ENCODE results near the gene DBH. TPM values are rescaled to one million over a fixed set of nuclear protein-coding genes. Genes with fewer than 3 reads are reported as not detected.

The DBH gene
- total and polyA plus RNA-seq, 2 donors (not counting 3 experiments of a cell fraction or from before 2014, with no cell fraction given): not detected

DNA sequence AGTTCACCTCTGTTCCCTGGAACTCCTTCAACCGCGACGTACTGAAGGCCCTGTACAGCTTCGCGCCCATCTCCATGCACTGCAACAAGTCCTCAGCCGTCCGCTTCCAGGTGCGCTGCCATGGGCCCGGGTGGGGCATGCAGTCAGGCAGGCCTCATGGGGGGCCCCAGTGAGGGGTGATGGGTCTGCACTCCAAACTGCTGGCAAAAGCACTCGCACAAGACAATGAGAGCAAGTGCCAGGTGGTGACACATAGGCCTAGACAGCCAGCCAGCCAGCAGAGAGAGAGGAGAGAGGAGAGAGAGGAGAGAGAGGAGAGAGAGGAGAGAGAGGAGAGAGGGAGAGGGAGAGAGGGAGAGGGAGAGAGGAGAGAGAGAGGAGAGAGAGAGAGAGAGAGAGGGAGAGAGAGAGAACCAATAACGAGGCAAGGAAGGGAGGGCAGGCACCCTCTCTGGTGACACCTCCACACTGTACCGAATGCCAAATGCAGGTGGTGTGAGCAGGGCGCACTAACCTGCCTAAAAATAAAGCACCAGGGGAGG lies 21.0 kb downstream of the DBH start:
- H3K27ac ChIP-seq (ENCODE audit: insufficient read depth, low read depth, low read length): no peak overlapping the region
- CTCF ChIA-PET: no interaction called here
- intact Hi-C loops (cut with micrococcal nuclease): no loop called here

More for the DNA sequence above, 21.0 kb downstream of the DBH start:
- H3K4me2 ChIP-seq (ENCODE audit: insufficient read depth, low read length): no peak overlapping the region
- no peak for DNase-seq (ENCODE audit: low read depth, low spot score)
- POLR2A ChIA-PET: no interaction called here
- H3K27me3 ChIP-seq (ENCODE audit: control insufficient read depth in 2 of 2, insufficient read depth in 2 of 2, low read length in 2 of 2): peaks cover 6 to 18% of the 10 kb centered on the region in 2 experiments
- H2AFZ ChIP-seq (ENCODE audit: low read depth, low read length): no peak overlapping the region
- no peaks in the 10 kb centered on the region for H3K79me2 ChIP-seq (ENCODE audit: control insufficient read depth, insufficient read depth, low read length)
- BruUV-seq (replicated peaks): no TSS peak
- FAIRE-seq: no peak
- no peaks in the 10 kb centered on the region for H4K20me1 ChIP-seq (replicated peaks; ENCODE audit: control insufficient read depth, extremely low read depth, insufficient read depth, low read length)
- H3K9me1 ChIP-seq (replicated peaks; ENCODE audit: control insufficient read depth, extremely low read depth, insufficient read depth, low read length): no peaks in the 10 kb centered on the region
- no peaks in the 10 kb centered on the region for H3K4me1 ChIP-seq (ENCODE audit: control insufficient read depth, extremely low read depth, insufficient read depth, low read length)
- H3K9me3 ChIP-seq (replicated peaks; ENCODE audit: control insufficient read depth, insufficient read depth, low read length): no peaks in the 10 kb centered on the region
- no peaks in the 10 kb centered on the region for H3K36me3 ChIP-seq (ENCODE audit: control insufficient read depth in 2 of 2, extremely low read depth in 1 of 2, insufficient read depth in 2 of 2, low read length in 2 of 2)
- no peak overlapping the region for H3K4me3 ChIP-seq (replicated peaks in 1 of 3; ENCODE audit: insufficient read depth in 1 of 3, low read depth in 1 of 3, low read length in 3 of 3)
- H3K9ac ChIP-seq (replicated peaks; ENCODE audit: extremely low read depth, insufficient read depth, low read length): no peak overlapping the region
- dilution Hi-C loops (cut with MboI; ENCODE audit: extremely low pct_ligation_motif_present, low sequenced_read_pairs): no loop called here
- no peak for TF ChIP-seq JUN (IDR thresholded peaks at IDR 0.05; ENCODE audit: borderline replicate concordance, insufficient read depth, insufficient read length, low read depth)
- TF ChIP-seq POLR2AphosphoS5 (IDR thresholded peaks at IDR 0.05; ENCODE audit: insufficient read depth, low read depth, low read length): no peak
- no peak for TF ChIP-seq EZH2 (IDR thresholded peaks at IDR 0.05; ENCODE audit: borderline replicate concordance, low read depth, low read length, severe bottlenecking)
- TF ChIP-seq FOS (IDR thresholded peaks at IDR 0.05; ENCODE audit: borderline replicate concordance, insufficient read depth, low read length): no peak
- no peak for TF ChIP-seq POLR2A (IDR thresholded peaks at IDR 0.05; ENCODE audit: low read depth, low read length)
- TF ChIP-seq, protein P1, sequence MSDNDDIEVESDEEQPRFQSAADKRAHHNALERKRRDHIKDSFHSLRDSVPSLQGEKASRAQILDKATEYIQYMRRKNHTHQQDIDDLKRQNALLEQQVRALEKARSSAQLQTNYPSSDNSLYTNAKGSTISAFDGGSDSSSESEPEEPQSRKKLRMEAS (IDR thresholded peaks at IDR 0.05; ENCODE audit: insufficient read depth, insufficient read length): no peak
- TF ChIP-seq MYC (IDR thresholded peaks at IDR 0.05; ENCODE audit: low read depth, low read length): no peak
- no peak for TF ChIP-seq GATA2 (IDR thresholded peaks at IDR 0.05; ENCODE audit: insufficient read depth, insufficient read length, low read depth, low read length)
- TF ChIP-seq, protein P2, sequence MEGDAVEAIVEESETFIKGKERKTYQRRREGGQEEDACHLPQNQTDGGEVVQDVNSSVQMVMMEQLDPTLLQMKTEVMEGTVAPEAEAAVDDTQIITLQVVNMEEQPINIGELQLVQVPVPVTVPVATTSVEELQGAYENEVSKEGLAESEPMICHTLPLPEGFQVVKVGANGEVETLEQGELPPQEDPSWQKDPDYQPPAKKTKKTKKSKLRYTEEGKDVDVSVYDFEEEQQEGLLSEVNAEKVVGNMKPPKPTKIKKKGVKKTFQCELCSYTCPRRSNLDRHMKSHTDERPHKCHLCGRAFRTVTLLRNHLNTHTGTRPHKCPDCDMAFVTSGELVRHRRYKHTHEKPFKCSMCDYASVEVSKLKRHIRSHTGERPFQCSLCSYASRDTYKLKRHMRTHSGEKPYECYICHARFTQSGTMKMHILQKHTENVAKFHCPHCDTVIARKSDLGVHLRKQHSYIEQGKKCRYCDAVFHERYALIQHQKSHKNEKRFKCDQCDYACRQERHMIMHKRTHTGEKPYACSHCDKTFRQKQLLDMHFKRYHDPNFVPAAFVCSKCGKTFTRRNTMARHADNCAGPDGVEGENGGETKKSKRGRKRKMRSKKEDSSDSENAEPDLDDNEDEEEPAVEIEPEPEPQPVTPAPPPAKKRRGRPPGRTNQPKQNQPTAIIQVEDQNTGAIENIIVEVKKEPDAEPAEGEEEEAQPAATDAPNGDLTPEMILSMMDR (IDR thresholded peaks at IDR 0.05; ENCODE audit: extremely low read depth in 1 of 2, insufficient read depth in 1 of 2, low read depth in 1 of 2, low read length in 2 of 2): no peak

All from endothelial cell of umbilical vein (primary cell).